ENCODE data around the gene LGI1.

The LGI1 gene

DNA sequence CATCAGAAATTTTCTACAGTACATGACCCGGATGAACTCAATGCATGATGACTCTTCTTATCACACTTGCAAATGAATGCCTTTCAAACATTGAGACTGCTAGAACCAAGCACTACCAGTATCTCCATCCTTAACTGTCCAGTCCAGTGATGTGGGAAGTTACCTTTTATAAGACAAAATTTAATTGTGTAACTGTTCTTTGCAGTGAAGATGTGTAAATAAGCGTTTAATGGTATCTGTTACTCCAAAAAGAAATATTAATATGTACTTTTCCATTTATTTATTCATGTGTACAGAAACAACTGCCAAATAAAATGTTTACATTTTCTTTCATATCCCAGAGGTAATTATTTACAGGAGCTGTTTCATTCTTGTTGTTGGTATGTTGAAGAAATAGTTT, 40.1 kb downstream of the LGI1 start:
- Histone ChIP-seq H3K36me3 (ENCODE audit: control insufficient read depth in 1 of 2, insufficient read depth in 2 of 2, low read length in 2 of 2) (no peaks in the 10 kb centered on the region), H3K4me1 (ENCODE audit: control insufficient read depth in 1 of 2, insufficient read depth in 2 of 2, low read length in 2 of 2) (no peaks in the 10 kb centered on the region), H3K9me3 (ENCODE audit: control insufficient read depth in 1 of 2, low read length in 2 of 2) (no peaks in the 10 kb centered on the region), H3K9ac (ENCODE audit: low read depth in 1 of 2, low read length in 2 of 2) (no peak overlapping the region), H3K27ac (ENCODE audit: low read depth, low read length) (no peak overlapping the region), H3K4me3 (ENCODE audit: low read depth in 1 of 2, low read length in 2 of 2) (no peak overlapping the region), H3K27me3 (ENCODE audit: control insufficient read depth in 1 of 2, insufficient read depth in 2 of 2, low read length in 2 of 2) (peaks cover 0 to 5% of the 10 kb centered on the region in 2 donors)

DNA sequence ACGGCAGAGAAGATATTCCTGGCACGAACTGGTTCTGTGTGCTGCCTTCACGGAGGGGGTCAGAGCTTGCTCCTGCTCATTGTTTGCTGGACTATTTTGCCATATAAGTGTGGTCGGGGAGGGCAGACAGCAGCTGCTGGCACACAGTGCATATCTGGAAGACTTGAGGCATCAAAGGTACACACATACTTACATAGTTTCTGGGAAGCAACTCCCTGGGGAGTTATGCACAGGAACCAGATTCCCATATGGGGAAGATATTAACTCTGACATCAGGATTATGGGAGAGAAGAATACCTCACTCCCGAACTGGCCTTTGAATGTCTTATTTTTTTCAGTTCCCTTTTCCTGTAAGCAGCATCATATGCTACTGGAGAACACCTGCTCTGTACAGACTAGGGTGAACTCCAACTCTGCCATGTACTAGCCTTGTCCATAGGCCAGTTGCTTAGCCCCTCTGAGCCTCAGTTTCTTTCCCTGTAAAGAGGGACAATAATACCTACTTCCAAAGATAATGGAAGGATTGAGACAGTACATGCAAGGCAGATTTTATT, 41.5 kb downstream of the LGI1 start:
- Histone ChIP-seq H3K4me3 (ENCODE audit: low read depth in 1 of 2, low read length in 2 of 2) (no peak overlapping the region), H3K9ac (ENCODE audit: low read depth in 1 of 2, low read length in 2 of 2) (no peak overlapping the region), H3K9me3 (ENCODE audit: control insufficient read depth in 1 of 2, low read length in 2 of 2) (no peaks in the 10 kb centered on the region), H3K36me3 (ENCODE audit: control insufficient read depth in 1 of 2, insufficient read depth in 2 of 2, low read length in 2 of 2) (no peaks in the 10 kb centered on the region), H3K27ac (ENCODE audit: low read depth, low read length) (no peak overlapping the region), H3K4me1 (ENCODE audit: control insufficient read depth in 1 of 2, insufficient read depth in 2 of 2, low read length in 2 of 2) (no peaks in the 10 kb centered on the region), H3K27me3 (ENCODE audit: control insufficient read depth in 1 of 2, insufficient read depth in 2 of 2, low read length in 2 of 2) (peaks cover 0 to 10% of the 10 kb centered on the region in 2 donors)

DNA sequence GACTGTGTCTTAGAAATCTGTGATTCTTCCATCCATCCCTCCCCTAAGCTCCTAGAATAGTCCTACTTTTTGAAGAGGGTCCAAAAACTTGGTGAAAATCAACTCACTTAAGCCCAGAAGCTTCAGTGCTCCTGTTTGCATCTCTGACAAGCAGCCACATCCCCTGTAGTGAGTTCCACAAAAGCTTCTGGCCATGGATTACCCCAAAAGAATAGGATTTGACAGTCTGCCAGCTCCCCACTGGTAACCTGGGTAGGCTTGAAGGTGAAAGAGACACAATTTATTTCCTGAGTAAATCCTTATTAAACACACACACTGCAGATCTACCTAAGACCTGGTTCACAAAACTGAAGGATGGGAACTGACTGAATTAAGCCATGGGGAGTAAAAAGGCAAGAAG, 46.5 kb downstream of the LGI1 start:
- H3K27ac ChIP-seq (ENCODE audit: low read depth, low read length), result no peak overlapping the region
- H3K27me3 ChIP-seq (ENCODE audit: control insufficient read depth in 1 of 2, insufficient read depth in 2 of 2, low read length in 2 of 2), result peaks cover 5 to 10% of the 10 kb centered on the region in 2 donors
- no peak overlapping the region for H3K9ac ChIP-seq (ENCODE audit: low read depth in 1 of 2, low read length in 2 of 2)
- no peaks in the 10 kb centered on the region for H3K4me1 ChIP-seq (ENCODE audit: control insufficient read depth in 1 of 2, insufficient read depth in 2 of 2, low read length in 2 of 2)
- H3K36me3 ChIP-seq (ENCODE audit: control insufficient read depth in 1 of 2, insufficient read depth in 2 of 2, low read length in 2 of 2), result no peaks in the 10 kb centered on the region
- H3K9me3 ChIP-seq (ENCODE audit: control insufficient read depth in 1 of 2, low read length in 2 of 2), result no peaks in the 10 kb centered on the region
- no peak overlapping the region for H3K4me3 ChIP-seq (ENCODE audit: low read depth in 1 of 2, low read length in 2 of 2)

DNA sequence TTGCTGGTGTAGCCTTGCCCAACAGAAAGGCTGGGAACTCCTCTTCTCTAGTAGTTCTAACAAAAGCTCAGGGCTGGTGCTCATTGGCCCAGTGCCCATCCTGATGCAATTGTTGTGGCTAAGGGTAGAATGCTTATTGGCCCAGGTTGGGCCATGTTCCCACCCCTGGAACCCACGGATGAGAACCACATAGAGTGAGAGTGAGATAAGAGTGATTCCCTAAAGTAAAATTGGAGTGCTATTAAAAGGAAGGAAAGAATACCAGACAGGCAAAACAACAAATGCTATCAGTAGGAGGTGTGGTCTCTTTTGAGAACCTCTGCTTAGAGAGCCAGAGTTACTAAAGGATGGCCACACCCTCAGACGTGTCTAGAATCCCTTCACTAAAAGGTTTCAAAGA, 49.2 kb downstream of the LGI1 start:
- Histone ChIP-seq H3K4me1 (ENCODE audit: control insufficient read depth in 1 of 2, insufficient read depth in 2 of 2, low read length in 2 of 2) (no peaks in the 10 kb centered on the region), H3K9me3 (ENCODE audit: control insufficient read depth in 1 of 2, low read length in 2 of 2) (no peaks in the 10 kb centered on the region), H3K36me3 (ENCODE audit: control insufficient read depth in 1 of 2, insufficient read depth in 2 of 2, low read length in 2 of 2) (no peaks in the 10 kb centered on the region), H3K27me3 (ENCODE audit: control insufficient read depth in 1 of 2, insufficient read depth in 2 of 2, low read length in 2 of 2) (peaks cover 5 to 6% of the 10 kb centered on the region in 2 donors), H3K9ac (ENCODE audit: low read depth in 1 of 2, low read length in 2 of 2) (no peak overlapping the region), H3K4me3 (ENCODE audit: low read depth in 1 of 2, low read length in 2 of 2) (no peak overlapping the region), H3K27ac (ENCODE audit: low read depth, low read length) (no peak overlapping the region)

DNA sequence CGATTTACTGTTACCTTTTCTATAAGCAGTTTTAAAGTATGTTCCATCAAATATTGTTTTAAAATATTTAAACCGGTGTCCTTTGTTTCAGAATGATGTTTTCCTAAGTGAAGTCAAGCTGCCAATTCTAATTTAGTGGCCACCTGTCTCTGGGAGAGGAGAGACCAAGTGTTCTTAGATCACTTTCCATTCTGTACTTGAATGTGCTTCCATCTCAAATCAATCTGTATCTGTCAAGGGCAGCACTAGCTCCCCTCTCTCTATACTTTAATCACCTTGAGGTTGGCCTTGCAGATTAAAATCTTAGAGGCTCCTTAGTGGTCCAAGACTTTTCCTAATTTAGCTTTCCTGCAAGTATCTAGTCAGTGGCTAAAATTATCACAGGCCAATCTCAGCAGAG, 49.6 kb downstream of the LGI1 start:
- H3K27ac ChIP-seq (ENCODE audit: low read depth, low read length), result no peak overlapping the region

DNA sequence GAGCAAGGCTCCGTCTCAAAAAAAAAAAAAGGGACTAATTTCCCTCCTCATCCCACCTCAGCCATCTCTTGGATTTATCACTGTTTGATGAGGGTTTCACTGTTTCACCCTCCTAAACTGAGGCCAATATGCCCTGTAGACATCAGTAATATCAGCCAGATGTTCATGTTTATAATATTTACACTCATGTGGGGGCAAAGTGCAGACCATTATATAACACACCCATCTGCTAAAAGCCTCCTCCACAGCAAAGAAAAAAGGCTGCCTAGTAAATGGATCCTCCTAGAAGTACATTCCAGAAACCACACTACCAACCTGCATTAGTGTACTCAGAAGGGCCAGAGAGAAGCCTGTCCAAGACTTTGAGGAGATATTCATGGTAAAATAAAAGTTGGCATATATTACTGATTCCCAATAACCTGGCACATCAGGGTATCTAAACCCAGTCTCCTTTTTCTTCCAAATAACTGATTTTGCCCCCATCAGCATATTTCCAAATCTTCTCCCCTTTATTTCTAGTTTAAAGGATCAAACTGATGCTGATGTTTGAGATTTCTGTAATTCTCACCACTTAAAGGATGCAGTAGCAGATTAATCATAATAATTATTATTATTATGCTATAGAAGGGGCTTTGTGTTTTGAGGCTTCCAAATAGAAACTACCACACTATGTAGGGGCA, 55.1 kb downstream of the LGI1 start:
- Histone ChIP-seq H3K27ac (ENCODE audit: low read depth, low read length) (no peak overlapping the region), H3K4me3 (ENCODE audit: low read depth in 1 of 2, low read length in 2 of 2) (no peak overlapping the region), H3K36me3 (ENCODE audit: control insufficient read depth in 1 of 2, insufficient read depth in 2 of 2, low read length in 2 of 2) (no peaks in the 10 kb centered on the region), H3K4me1 (ENCODE audit: control insufficient read depth in 1 of 2, insufficient read depth in 2 of 2, low read length in 2 of 2) (peaks cover 11 to 13% of the 10 kb centered on the region in 2 donors), H3K9ac (ENCODE audit: low read depth in 1 of 2, low read length in 2 of 2) (no peak overlapping the region), H3K27me3 (ENCODE audit: control insufficient read depth in 1 of 2, insufficient read depth in 2 of 2, low read length in 2 of 2) (no peaks in the 10 kb centered on the region), H3K9me3 (ENCODE audit: control insufficient read depth in 1 of 2, low read length in 2 of 2) (no peaks in the 10 kb centered on the region)

More for the DNA sequence above, 49.6 kb downstream of the LGI1 start:
- H3K4me1 ChIP-seq (ENCODE audit: control insufficient read depth in 1 of 2, insufficient read depth in 2 of 2, low read length in 2 of 2), result no peaks in the 10 kb centered on the region
- H3K27me3 ChIP-seq (ENCODE audit: control insufficient read depth in 1 of 2, insufficient read depth in 2 of 2, low read length in 2 of 2), result peaks cover 4 to 5% of the 10 kb centered on the region in 2 donors
- H3K36me3 ChIP-seq (ENCODE audit: control insufficient read depth in 1 of 2, insufficient read depth in 2 of 2, low read length in 2 of 2), result no peaks in the 10 kb centered on the region
- H3K9ac ChIP-seq (ENCODE audit: low read depth in 1 of 2, low read length in 2 of 2), result no peak overlapping the region
- no peaks in the 10 kb centered on the region for H3K9me3 ChIP-seq (ENCODE audit: control insufficient read depth in 1 of 2, low read length in 2 of 2)
- no peak overlapping the region for H3K4me3 ChIP-seq (ENCODE audit: low read depth in 1 of 2, low read length in 2 of 2)

DNA sequence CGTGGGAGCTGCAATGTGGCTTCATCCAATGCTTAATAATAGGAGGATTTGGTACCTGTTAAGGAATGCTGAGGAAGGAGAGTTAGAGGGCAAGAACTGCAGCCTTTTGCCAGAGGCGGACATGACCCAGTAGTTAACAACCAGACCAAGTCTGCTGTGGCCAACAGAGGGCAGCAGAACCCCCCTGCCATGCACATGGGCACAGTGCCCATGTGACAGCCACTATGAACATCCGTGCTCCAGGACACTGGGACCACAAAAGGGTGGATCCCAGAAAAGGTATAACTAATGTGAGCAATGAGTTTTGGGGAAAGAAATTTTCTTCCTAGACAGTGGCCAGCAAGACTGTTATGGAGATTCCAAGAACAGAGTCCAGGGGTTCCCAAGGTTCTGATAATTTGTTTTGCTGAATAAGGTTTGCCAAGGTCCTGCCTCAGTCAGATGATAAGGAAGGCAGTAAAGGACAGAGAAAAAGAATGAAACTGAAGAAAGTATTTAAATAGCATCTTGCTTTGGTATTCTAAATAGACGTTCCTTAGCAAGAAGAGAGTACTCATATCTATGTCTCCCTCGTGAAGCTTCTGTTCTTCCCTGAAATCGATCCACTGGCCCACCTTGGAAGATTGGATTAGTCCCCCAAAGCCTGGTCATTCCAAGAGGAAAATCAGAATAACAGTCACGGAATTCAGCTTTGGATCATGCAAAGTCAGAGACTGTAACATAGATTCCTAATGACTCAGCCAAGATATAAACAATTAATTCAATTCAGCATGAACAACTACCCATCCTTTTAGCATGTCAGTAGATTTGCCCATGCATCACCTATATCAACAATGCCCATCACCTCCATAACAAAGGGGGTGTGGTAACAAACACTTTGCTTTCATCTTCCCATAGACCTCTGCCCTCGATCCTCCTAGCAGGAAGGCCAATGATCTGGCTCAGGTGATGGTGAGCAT, 56.0 kb downstream of the LGI1 start:
- no peak overlapping the region for H3K27ac ChIP-seq (ENCODE audit: low read depth, low read length)
- H3K27me3 ChIP-seq (ENCODE audit: control insufficient read depth in 1 of 2, insufficient read depth in 2 of 2, low read length in 2 of 2), result no peaks in the 10 kb centered on the region
- H3K9me3 ChIP-seq (ENCODE audit: control insufficient read depth in 1 of 2, low read length in 2 of 2), result no peaks in the 10 kb centered on the region
- no peak overlapping the region for H3K9ac ChIP-seq (ENCODE audit: low read depth in 1 of 2, low read length in 2 of 2)
- no peaks in the 10 kb centered on the region for H3K36me3 ChIP-seq (ENCODE audit: control insufficient read depth in 1 of 2, insufficient read depth in 2 of 2, low read length in 2 of 2)
- H3K4me1 ChIP-seq (ENCODE audit: control insufficient read depth in 1 of 2, insufficient read depth in 2 of 2, low read length in 2 of 2), result peaks cover 11 to 13% of the 10 kb centered on the region in 2 donors
- H3K4me3 ChIP-seq (ENCODE audit: low read depth in 1 of 2, low read length in 2 of 2), result no peak overlapping the region

DNA sequence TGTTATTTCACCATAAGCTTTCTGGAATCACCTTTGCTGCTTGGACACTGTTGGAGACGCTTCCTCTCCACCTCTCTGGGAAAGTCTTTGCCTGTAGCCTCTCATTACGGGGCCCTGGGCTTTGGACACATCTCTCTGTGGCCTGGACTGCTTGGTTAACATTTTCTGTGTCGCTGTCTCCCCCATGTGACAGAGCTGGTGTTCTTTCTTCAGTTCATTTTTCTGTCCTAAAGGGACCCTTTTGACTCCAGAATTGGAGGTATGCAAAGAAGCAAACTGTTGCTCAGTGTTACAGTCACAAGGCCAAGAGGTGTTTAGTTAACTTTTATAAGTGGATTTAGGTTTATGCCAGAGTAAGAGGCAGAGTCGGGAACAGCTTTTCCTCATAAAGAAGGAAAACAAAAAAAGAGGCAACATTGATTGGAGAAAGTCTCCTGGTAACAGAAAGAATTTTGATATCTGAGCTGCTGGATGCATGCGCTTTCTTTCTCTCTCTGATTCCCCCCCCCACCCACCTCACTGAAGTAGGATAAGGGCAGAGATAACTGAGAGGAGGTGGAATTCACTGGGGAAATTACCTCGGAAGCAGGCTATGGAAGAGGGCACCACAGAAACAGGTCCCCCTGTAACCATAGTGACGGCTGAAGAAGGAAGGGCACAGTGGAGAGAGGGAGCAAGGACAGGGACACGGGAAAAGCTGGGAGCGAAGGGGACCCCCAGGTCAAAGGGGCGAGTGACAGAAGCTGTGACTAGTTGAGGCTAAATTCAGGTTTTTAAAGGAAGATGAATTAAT, 57.8 kb downstream of the LGI1 start:
- H3K4me3 ChIP-seq (ENCODE audit: low read depth in 1 of 2, low read length in 2 of 2), result no peak overlapping the region
- H3K27ac ChIP-seq (ENCODE audit: low read depth, low read length), result no peak overlapping the region
- peak overlapping the region in 1 of 2 donors; percentile 6 for H3K9ac ChIP-seq (ENCODE audit: low read depth in 1 of 2, low read length in 2 of 2)
- H3K27me3 ChIP-seq (ENCODE audit: control insufficient read depth in 1 of 2, insufficient read depth in 2 of 2, low read length in 2 of 2), result no peaks in the 10 kb centered on the region
- peaks cover 14 to 16% of the 10 kb centered on the region in 2 donors for H3K4me1 ChIP-seq (ENCODE audit: control insufficient read depth in 1 of 2, insufficient read depth in 2 of 2, low read length in 2 of 2)
- peaks cover 0 to 3% of the 10 kb centered on the region in 2 donors for H3K9me3 ChIP-seq (ENCODE audit: control insufficient read depth in 1 of 2, low read length in 2 of 2)
- H3K36me3 ChIP-seq (ENCODE audit: control insufficient read depth in 1 of 2, insufficient read depth in 2 of 2, low read length in 2 of 2), result no peaks in the 10 kb centered on the region

DNA sequence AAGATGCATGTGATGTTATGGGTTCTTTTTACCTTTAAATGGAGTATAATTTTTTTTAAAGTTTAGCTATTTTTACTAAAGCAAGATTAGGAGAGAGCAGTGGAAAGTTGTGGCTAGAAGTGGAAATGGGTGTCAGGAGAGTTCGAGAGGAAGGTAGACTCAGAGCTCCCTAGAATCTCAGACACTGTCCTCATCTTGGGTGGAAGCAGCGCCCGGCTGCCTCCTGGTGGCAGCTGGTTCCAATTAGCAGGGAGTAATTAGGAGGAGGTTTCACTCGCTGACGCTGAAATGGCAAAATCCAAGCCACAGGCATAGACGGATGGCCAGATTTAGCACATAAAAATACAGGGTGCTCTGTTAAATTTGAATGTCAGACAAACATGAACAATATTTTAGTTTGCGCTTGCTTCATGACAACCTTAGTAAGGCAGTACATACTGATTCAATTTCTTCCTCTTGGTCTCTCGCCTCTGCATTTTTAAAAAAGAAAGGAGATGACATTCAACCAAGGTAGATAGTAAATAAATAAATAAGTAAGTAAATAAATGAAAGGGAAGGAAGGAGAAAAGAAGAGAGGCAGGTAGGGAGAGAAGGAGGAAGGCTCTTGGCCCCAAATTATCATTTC, 58.5 kb downstream of the LGI1 start:
- Histone ChIP-seq H3K4me3 (ENCODE audit: low read depth in 1 of 2, low read length in 2 of 2) (no peak overlapping the region), H3K27ac (ENCODE audit: low read depth, low read length) (no peak overlapping the region), H3K36me3 (ENCODE audit: control insufficient read depth in 1 of 2, insufficient read depth in 2 of 2, low read length in 2 of 2) (no peaks in the 10 kb centered on the region), H3K27me3 (ENCODE audit: control insufficient read depth in 1 of 2, insufficient read depth in 2 of 2, low read length in 2 of 2) (no peaks in the 10 kb centered on the region), H3K9me3 (ENCODE audit: control insufficient read depth in 1 of 2, low read length in 2 of 2) (peaks cover 0 to 3% of the 10 kb centered on the region in 2 donors), H3K9ac (ENCODE audit: low read depth in 1 of 2, low read length in 2 of 2) (peak overlapping the region in 1 of 2 donors; percentile 6), H3K4me1 (ENCODE audit: control insufficient read depth in 1 of 2, insufficient read depth in 2 of 2, low read length in 2 of 2) (peaks cover 18% of the 10 kb centered on the region in 2 donors)

All from duodenal mucosa (tissue), 2 donors.